K562 (cell line): ENCODE results near the gene ZDHHC3. TPM values are rescaled to one million over a fixed set of nuclear protein-coding genes. Genes with fewer than 3 reads are reported as not detected.

ENCODE experiments used
- ATAC-seq: fragments of 200-7000 bp; cut with Tn5 transposase; 3 replicates; pipeline ENCODE4 v1.9.1; 2020; ENCODE audit warnings: moderate library complexity
- BruUV-seq: library from RNA; stranded (reverse); fragments of 400-500 nt; replicated peaks from 2 replicates; lab custom pipeline; 2021; lab: Mats Ljungman, UMichigan
- CTCF ChIA-PET: fragments of 300-600 bp; formaldehyde crosslinking; extraction: SDS; loops from one replicate; lab custom pipeline; 2021; ENCODE audit warnings: low intra/inter-chr PET ratio; lab: Yijun Ruan, JAX
- POLR2A ChIA-PET: fragments of 300-600, 350-650 bp; sonication (Branson Sonifier 250); formaldehyde crosslinking; extraction: SDS; loops from one replicate; lab custom pipeline; 2021; ENCODE audit warnings: antibody characterized with exemption, inconsistent platforms; lab: Yijun Ruan, JAX
- DNase-seq, 4 experiments: peaks; one replicate each; pipeline versions ENCODE4 v3.0.0 to v3.0.0-alpha.2; 2011 to 2018; ENCODE audit warnings: low spot score in 3 of 4, mixed read lengths in 3 of 4; ENCODE audit errors: extremely low read depth in 1 of 4
- FAIRE-seq: peaks from 2 replicates; lab custom pipeline; 2011; peaks lifted over from hg19 to GRCh38; lab: Jason Lieb, UNC
- H2AFZ ChIP-seq: 2 replicates; pipeline ENCODE4 v1.6.0; 2011; ENCODE audit warnings: low read depth, low read length, control low read depth, inconsistent platforms
- H3K27ac ChIP-seq: fragments of 200-600 bp; 3 replicates; pipeline ENCODE4 v1.8.0; 2011; ENCODE audit warnings: low read depth, mild to moderate bottlenecking, control low read depth, inconsistent platforms, low read length, moderate library complexity, mixed read lengths; ENCODE audit errors: extremely low read depth
- H3K27me3 ChIP-seq, 2 experiments: fragments of 300-600 bp in 1 of 2; 2 replicates in 1 of 2; 3 replicates in 1 of 2; pipeline versions ENCODE4 v1.6.0 to v1.8.0; 2011; ENCODE audit warnings: inconsistent platforms in 2 of 2, low read length in 2 of 2, mild to moderate bottlenecking in 1 of 2, mixed read lengths in 1 of 2, moderate library complexity in 1 of 2; ENCODE audit not compliant: control insufficient read depth in 2 of 2, insufficient read depth in 2 of 2
- H3K36me3 ChIP-seq: fragments of 300-600 bp; 3 replicates; pipeline ENCODE4 v1.8.0; 2011; ENCODE audit warnings: mild to moderate bottlenecking, low read length, inconsistent platforms; ENCODE audit not compliant: control insufficient read depth, insufficient read depth
- H3K4me1 ChIP-seq, 2 experiments: fragments of 200-600 bp in 1 of 2; replicated peaks in 1 of 2; 2 replicates in 1 of 2; 3 replicates in 1 of 2; pipeline versions ENCODE4 v1.5.1 to v1.8.0; 2011; ENCODE audit warnings: inconsistent platforms in 2 of 2, low read length in 2 of 2, mild to moderate bottlenecking in 1 of 2, mixed read lengths in 1 of 2, moderate library complexity in 1 of 2; ENCODE audit not compliant: control insufficient read depth in 2 of 2, insufficient read depth in 2 of 2
- H3K4me2 ChIP-seq: 2 replicates; pipeline ENCODE4 v1.6.1; 2011; ENCODE audit warnings: low read length, control low read depth, inconsistent platforms, mixed read lengths; ENCODE audit not compliant: insufficient read depth
- H3K4me3 ChIP-seq: fragments of 200-600 bp; sonication (generic), shearing (Covaris generic); 2 replicates; pipeline ENCODE4 v1.5.1; 2016; ENCODE audit warnings: control low read depth, inconsistent platforms
- H3K79me2 ChIP-seq: fragments of 200-600 bp; 3 replicates; pipeline ENCODE4 v1.8.0; 2011; ENCODE audit warnings: low read length, inconsistent platforms; ENCODE audit not compliant: control insufficient read depth, insufficient read depth
- H3K9ac ChIP-seq, 2 experiments: 2 replicates each; pipeline versions ENCODE4 v1.6.0 to v1.6.1; 2011; ENCODE audit warnings: low read depth in 2 of 2, low read length in 2 of 2, control low read depth in 1 of 2, inconsistent platforms in 1 of 2, mild to moderate bottlenecking in 1 of 2, mixed read lengths in 1 of 2; ENCODE audit not compliant: insufficient read depth in 1 of 2
- H3K9me1 ChIP-seq: one replicate; pipeline ENCODE4 v1.6.0; 2011; ENCODE audit warnings: inconsistent platforms, mild to moderate bottlenecking, low read length, moderate library complexity; ENCODE audit not compliant: control insufficient read depth, insufficient read depth
- H3K9me3 ChIP-seq: replicated peaks from 2 replicates; pipeline ENCODE4 v1.5.1; 2011; ENCODE audit warnings: low read depth, low read length, inconsistent platforms; ENCODE audit not compliant: control insufficient read depth, insufficient read depth
- H4K20me1 ChIP-seq: replicated peaks from 2 replicates; pipeline ENCODE4 v1.6.1; 2011; ENCODE audit warnings: low read length, inconsistent platforms, mixed read lengths; ENCODE audit not compliant: control insufficient read depth, insufficient read depth
- CAMTA2 ChIP-seq: fragments of 250-450 bp; sonication (Bioruptor Pico); conservative IDR thresholded peaks from 2 replicates; pipeline ENCODE4 v1.5.1; 2022
- CBX1 ChIP-seq: sonication (generic); IDR thresholded peaks from 2 replicates; pipeline ENCODE4 v1.6.1; 2016; ENCODE audit warnings: antibody characterized with exemption, low read depth, mild to moderate bottlenecking
- ELF1 ChIP-seq: fragments of 200-800 bp; sonication (Bioruptor generic); IDR thresholded peaks from 2 replicates; pipeline ENCODE4 v1.6.1; 2016; ENCODE audit warnings: missing genetic modification characterization, missing compliant biosample characterization
- WGBS: fragments of 100-300 bp; shearing (Covaris generic); methylation state at CpG from one replicate; pipeline ENCODE4 v1.1.6; 2016; ENCODE audit warnings: low coverage, mixed read lengths; ENCODE audit not compliant: insufficient coverage; ENCODE audit errors: missing lambda C conversion rate; 5-methylcytosine and 5-hydroxymethylcytosine counted together
- in situ Hi-C: fragments of 300-500 bp; cut with MboI; formaldehyde crosslinking; loops from 4 replicates; pipeline ENCODE4 v1.15.0; 2018; ENCODE audit warnings: inconsistent platforms, mixed read lengths
- intact Hi-C: fragments of 100-400 bp; cut with micrococcal nuclease; formaldehyde crosslinking; loops from 2 replicates; pipeline ENCODE4 v1.14.2; 2022
- polyA plus RNA-seq, 8 experiments: library from polyadenylated mRNA; depleted of rRNA in 4 of 8; stranded (reverse) in 5 of 8; unstranded in 3 of 8; fragments of >200 nt; fragmentation: Nextera tagmentation in 2 of 8; fragmentation: Illumina TruSeq in 1 of 8; extraction: Ambion mirVana in 2 of 8; extraction: Trizol in 1 of 8; gene quantifications; 2 replicates each; pipeline versions ENCODE4 v1.2.1 to v1.2.3, GENCODE V29; 2011 to 2014; ENCODE audit warnings: inconsistent platforms in 1 of 8, missing spikeins in 1 of 8
- total RNA-seq, 7 experiments: library from RNA; depleted of rRNA in 6 of 7; stranded (reverse); fragments of >200 nt in 6 of 7; fragmentation: Illumina TruSeq in 2 of 7; extraction: Trizol in 2 of 7; gene quantifications; 2 replicates each; pipeline versions ENCODE4 v1.2.1 to v1.2.3, GENCODE V29; 2011 to 2021; ENCODE audit warnings: low replicate concordance in 1 of 7

Gene ZDHHC3
- total and polyA plus RNA-seq, 9 of the 15 experiments (the other 6 are each of a cell fraction or from before 2014, with no cell fraction given): 10.3 to 120 (median 67.2) TPM

DNA sequence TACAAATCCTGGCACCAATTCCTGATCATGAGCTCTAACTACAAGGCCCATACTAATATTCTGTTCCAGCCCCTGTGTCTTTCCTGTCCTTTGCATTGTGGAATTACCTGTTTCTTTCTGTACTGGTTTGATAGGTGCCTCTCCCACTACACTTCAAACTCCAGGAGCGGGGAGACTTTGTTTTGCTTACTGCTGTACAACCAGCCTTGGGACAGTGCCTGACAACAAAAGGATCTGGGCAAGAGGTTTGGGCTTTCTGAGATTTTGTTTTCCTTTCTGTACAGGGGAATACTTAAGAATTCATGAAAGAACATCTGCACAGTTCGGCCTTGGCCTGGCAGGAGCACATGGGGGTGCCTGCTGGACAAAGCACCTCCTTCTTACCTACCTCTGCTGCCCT, 45.1 kb downstream of the ZDHHC3 start:
- H3K27me3 ChIP-seq: no peaks in the 10 kb centered on the region
- no peaks in the 10 kb centered on the region for H4K20me1 ChIP-seq
- FAIRE-seq (no peak), DNase-seq (no peak), ATAC-seq (no peak)
- intact Hi-C loops (no loop called here), in situ Hi-C loops (no loop called here)
- H3K4me2 ChIP-seq: no peak overlapping the region
- no peaks in the 10 kb centered on the region for H3K9me3 ChIP-seq
- H3K79me2 ChIP-seq: no peaks in the 10 kb centered on the region
- 87% methylated on average over 2 of the region's 2 CpGs for WGBS
- H3K27ac ChIP-seq: no peak overlapping the region
- H2AFZ ChIP-seq: no peak overlapping the region
- TF ChIP-seq ELF1 (no peak), CBX1 (no peak)
- ChIA-PET CTCF (no interaction called here), POLR2A (interaction anchor here (1.2 kb wide), 1 partner anchor 12 kb away, joined by 4 read pairs; no protein-coding TSS in a partner anchor)
- BruUV-seq: no TSS peak
- peaks cover 9 to 16% of the 10 kb centered on the region in 2 experiments; a peak in 4 of 5 replicates for H3K4me1 ChIP-seq
- peaks cover 3% of the 10 kb centered on the region for H3K9me1 ChIP-seq
- H3K4me3 ChIP-seq: no peak overlapping the region
- peaks cover 62% of the 10 kb centered on the region for H3K36me3 ChIP-seq
- no peak overlapping the region for H3K9ac ChIP-seq

GRCh38 chr3:44929782-44930181, 46.2 kb downstream of the ZDHHC3 start:
- WGBS: 92% methylated on average over 5 of the region's 5 CpGs
- ChIA-PET POLR2A (interaction anchor here (0.5 to 1.1 kb wide), 2 partner anchors 9 to 11 kb away, joined by 3 read pairs; no protein-coding TSS in a partner anchor), CTCF (no interaction called here)
- in situ Hi-C loops: no loop called here
- peak overlapping the region in 1 of 2 experiments; percentile 23; a peak in 1 of 4 replicates for H3K9ac ChIP-seq
- H3K27me3 ChIP-seq: no peaks in the 10 kb centered on the region
- intact Hi-C loops: no loop called here
- DNase-seq (no peak), FAIRE-seq (no peak), ATAC-seq (no peak)
- peaks cover 3% of the 10 kb centered on the region for H3K9me1 ChIP-seq
- no peak overlapping the region for H3K4me3 ChIP-seq
- no peak overlapping the region for H2AFZ ChIP-seq
- no TSS peak for BruUV-seq
- H3K36me3 ChIP-seq: peaks cover 67% of the 10 kb centered on the region
- no peak overlapping the region for H3K4me2 ChIP-seq
- H4K20me1 ChIP-seq: no peaks in the 10 kb centered on the region
- no peaks in the 10 kb centered on the region for H3K9me3 ChIP-seq
- no peak for TF ChIP-seq CAMTA2 (CRISPR knock-in tag)
- H3K27ac ChIP-seq: no peak overlapping the region
- H3K4me1 ChIP-seq: peaks cover 9 to 16% of the 10 kb centered on the region in 2 experiments; a peak in 4 of 5 replicates
- H3K79me2 ChIP-seq: no peaks in the 10 kb centered on the region
